AG09319 (cell line): ENCODE measurements around the gene TMEM89.

Source experiments
- DNase-seq: peaks from one replicate; pipeline ENCODE4 v3.0.0-alpha.2; 2010; ENCODE audit warnings: low read depth; ENCODE audit errors: extremely low read depth
- CTCF ChIP-seq: IDR thresholded peaks from 2 replicates; pipeline ENCODE4 v1.5.1; 2011; ENCODE audit warnings: low read depth, mild to moderate bottlenecking, inconsistent platforms, low read length, moderate library complexity

The TMEM89 gene

GRCh38 chr3:48571938-48572337, 49.6 kb downstream of the TMEM89 start:
- no peak for TF ChIP-seq CTCF
- no peak for DNase-seq
